ENCODE results near the gene MADCAM1.

MADCAM1 gene

GRCh38 chr19:460877-461720 is 35.2 kb upstream of the MADCAM1 start, which contains the start of gene SHC2:
SHC2 (minus strand) TSS chr19:461033; CDS start chr19:460996, 37 bp downstream.
- H2AFZ ChIP-seq, result peak within 1 kb of the TSS; percentile 64
- H3K9me3 ChIP-seq (ENCODE audit: control insufficient read depth, low read length), result no peaks in the 10 kb centered on the region
- no peaks in the 10 kb centered on the region for H3K36me3 ChIP-seq (ENCODE audit: control insufficient read depth, insufficient read depth, low read length)
- peak within 1 kb of the TSS; percentile 60 for H3K27ac ChIP-seq
- no peaks in the 10 kb centered on the region for H3K79me2 ChIP-seq
- H3K9ac ChIP-seq, result no peak within 1 kb of the TSS
- H3K4me2 ChIP-seq (ENCODE audit: low read length), result peak within 1 kb of the TSS; percentile 88
- H3K4me3 ChIP-seq (ENCODE audit: low read depth, low read length), result peak within 1 kb of the TSS; percentile 88
- no peaks in the 10 kb centered on the region for H3K27me3 ChIP-seq (ENCODE audit: control insufficient read depth, insufficient read depth, low read length)
- no peak for TF ChIP-seq CTCF (IDR thresholded peaks at IDR 0.05)
- H3K4me1 ChIP-seq, result no peaks in the 10 kb centered on the region

DNA sequence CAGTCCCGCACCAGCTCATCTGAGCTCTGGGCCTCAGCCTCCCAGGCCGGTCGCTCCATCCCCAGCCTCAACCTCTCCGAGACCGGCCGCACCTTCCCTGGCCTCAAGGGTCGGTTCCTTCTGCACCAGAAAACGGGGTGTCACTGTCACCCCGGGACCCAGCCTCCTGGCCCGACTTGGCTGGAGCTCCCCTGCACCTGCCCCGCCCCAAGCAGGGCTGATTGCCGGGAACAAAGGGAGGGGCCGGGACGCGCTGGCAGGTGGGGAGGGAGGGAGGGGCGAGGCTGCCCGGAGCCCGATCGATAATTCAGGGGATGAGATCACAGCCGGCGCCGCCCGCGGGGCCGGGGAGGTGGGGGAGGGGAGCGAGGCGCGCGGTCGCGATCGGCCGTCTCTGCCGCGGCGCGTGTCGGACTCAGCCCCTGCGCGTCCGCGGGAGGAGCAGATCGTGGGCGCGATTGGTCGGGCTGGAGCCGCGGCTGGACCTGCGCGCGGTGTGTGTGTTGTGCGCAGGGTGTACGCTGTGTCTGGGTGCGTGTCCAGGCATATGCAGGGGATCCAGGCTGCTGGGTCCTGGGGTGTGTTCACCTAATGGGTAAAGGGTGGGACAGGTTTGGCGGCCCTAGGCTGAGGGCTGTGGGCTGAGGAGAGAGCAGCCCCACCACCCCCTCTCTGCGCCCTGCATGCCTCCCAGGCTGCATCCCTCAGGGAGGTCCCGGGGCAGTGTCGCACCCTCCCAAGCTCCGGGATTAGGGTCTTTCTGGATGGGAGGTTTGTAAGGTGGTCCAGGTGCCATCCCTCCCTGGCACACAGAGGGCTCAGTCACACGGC is 34.4 kb upstream of the MADCAM1 start:
- H3K4me2 ChIP-seq (ENCODE audit: low read length), result peak overlapping the region; percentile 76
- no peaks in the 10 kb centered on the region for H3K9me3 ChIP-seq (ENCODE audit: control insufficient read depth, low read length)
- H3K79me2 ChIP-seq, result no peaks in the 10 kb centered on the region
- TF ChIP-seq CTCF (IDR thresholded peaks at IDR 0.05), result no peak
- H3K27me3 ChIP-seq (ENCODE audit: control insufficient read depth, insufficient read depth, low read length), result no peaks in the 10 kb centered on the region
- peak overlapping the region; percentile 61 for H2AFZ ChIP-seq
- H3K4me3 ChIP-seq (ENCODE audit: low read depth, low read length), result peak overlapping the region; percentile 43
- no peaks in the 10 kb centered on the region for H3K36me3 ChIP-seq (ENCODE audit: control insufficient read depth, insufficient read depth, low read length)
- H3K27ac ChIP-seq, result peak overlapping the region; percentile 60
- H3K9ac ChIP-seq, result no peak overlapping the region
- no peaks in the 10 kb centered on the region for H3K4me1 ChIP-seq

GRCh38 chr19:463483-464207 is 32.6 kb upstream of the MADCAM1 start:
- no peak for TF ChIP-seq CTCF (IDR thresholded peaks at IDR 0.05)

DNA sequence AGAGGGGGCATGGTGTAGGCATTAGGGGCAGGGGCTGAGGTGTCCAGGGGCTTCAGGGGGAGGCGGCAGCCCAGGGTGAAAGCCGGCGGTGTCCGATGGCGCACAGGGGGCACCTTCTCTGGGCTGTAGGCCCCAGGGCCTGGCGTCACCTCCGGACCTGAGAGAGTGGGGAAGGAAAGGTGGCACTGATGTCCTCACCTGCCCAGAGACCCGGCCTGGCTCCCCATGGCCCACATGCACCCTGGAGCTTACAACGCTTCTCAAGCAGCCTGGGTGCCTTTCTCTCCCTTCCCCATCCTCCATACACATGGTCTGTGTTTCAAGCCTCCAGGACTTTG is 32.1 kb upstream of the MADCAM1 start:
- TF ChIP-seq CTCF (IDR thresholded peaks at IDR 0.05), result no peak
- H3K79me2 ChIP-seq, result no peaks in the 10 kb centered on the region
- H3K27ac ChIP-seq, result no peak overlapping the region
- H3K4me3 ChIP-seq (ENCODE audit: low read depth, low read length), result no peak overlapping the region
- no peaks in the 10 kb centered on the region for H3K27me3 ChIP-seq (ENCODE audit: control insufficient read depth, insufficient read depth, low read length)
- no peaks in the 10 kb centered on the region for H3K4me1 ChIP-seq
- H2AFZ ChIP-seq, result no peak overlapping the region
- H3K9ac ChIP-seq, result no peak overlapping the region
- no peaks in the 10 kb centered on the region for H3K9me3 ChIP-seq (ENCODE audit: control insufficient read depth, low read length)
- no peaks in the 10 kb centered on the region for H3K36me3 ChIP-seq (ENCODE audit: control insufficient read depth, insufficient read depth, low read length)
- no peak overlapping the region for H3K4me2 ChIP-seq (ENCODE audit: low read length)

More at GRCh38 chr19:463483-464207, 32.6 kb upstream of the MADCAM1 start:
- Histone ChIP-seq H3K4me3 (ENCODE audit: low read depth, low read length) (no peak overlapping the region), H3K36me3 (ENCODE audit: control insufficient read depth, insufficient read depth, low read length) (no peaks in the 10 kb centered on the region), H2AFZ (no peak overlapping the region), H3K79me2 (no peaks in the 10 kb centered on the region), H3K27me3 (ENCODE audit: control insufficient read depth, insufficient read depth, low read length) (no peaks in the 10 kb centered on the region), H3K4me2 (ENCODE audit: low read length) (no peak overlapping the region), H3K9ac (no peak overlapping the region), H3K27ac (no peak overlapping the region), H3K9me3 (ENCODE audit: control insufficient read depth, low read length) (no peaks in the 10 kb centered on the region), H3K4me1 (no peaks in the 10 kb centered on the region)
